Posterior vena cava (tissue), 2 donors: ENCODE results near the gene LRIG1. TPM values are rescaled to one million over a fixed set of nuclear protein-coding genes. Genes with fewer than 3 reads are reported as not detected.

Source experiments
- DNase-seq: peaks from one replicate; pipeline ENCODE4 v3.0.0-alpha.2; 2020; ENCODE audit warnings: low spot score
- intact Hi-C, 2 donors: fragments of 100-400 bp; cut with DNase I; formaldehyde crosslinking; loops; one replicate each; pipeline versions ENCODE4 v1.14.1 to v1.14.2; 2022 to 2023
- total RNA-seq, 2 donors: library from RNA; stranded (reverse); fragmentation: NEBNext Ultra II Directional; extraction: Animal tissue kit (Norgen Biotek cat#: 25700); gene quantifications; one replicate each; pipeline ENCODE4 v1.2.1, GENCODE V29; 2021
- donor health status: DM: yes; HTN: yes; CAD: no.
- donor health status: DM: yes; HTN: yes; CAD: no.

Gene LRIG1
- total RNA-seq, 2 donors from 2014 or later: 55.7 to 83.8 TPM

DNA sequence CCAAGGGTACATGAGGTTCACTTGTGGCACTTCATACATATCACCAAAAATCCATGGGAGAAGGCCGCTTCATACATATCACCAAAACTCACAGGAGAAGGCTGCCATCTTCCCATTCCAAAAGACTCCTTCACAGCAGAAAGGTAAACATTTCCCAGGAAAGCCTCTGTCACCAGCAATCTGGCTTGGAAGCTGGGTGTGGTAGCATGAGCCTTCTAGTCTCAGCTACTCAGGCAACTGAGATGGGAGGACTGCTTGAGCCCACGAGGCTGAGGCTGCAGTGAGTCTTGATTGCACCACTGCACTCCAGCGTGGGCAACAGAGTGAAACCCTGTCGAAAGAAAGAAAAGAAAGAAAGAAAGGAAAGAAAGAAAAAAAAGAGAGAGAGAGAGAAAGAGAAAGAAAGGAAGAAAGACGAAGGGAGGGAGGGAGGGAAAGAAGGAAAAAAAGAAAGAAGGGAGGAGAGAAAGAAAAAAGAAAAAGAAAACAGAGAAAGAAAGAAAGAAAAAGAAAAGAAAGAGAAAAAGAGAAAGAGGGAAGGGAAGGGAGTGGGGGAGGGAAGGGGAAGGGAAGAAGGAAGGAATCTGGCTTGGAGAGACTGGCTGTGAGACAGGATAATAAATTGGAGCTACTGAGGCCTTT, 7.2 kb downstream of the LRIG1 start:
- DNase-seq: no peak
- intact Hi-C loops: loop anchor here in 1 of 2 donors (5.0 kb wide), 1 partner anchor 124 kb away; no protein-coding TSS in a partner anchor

DNA sequence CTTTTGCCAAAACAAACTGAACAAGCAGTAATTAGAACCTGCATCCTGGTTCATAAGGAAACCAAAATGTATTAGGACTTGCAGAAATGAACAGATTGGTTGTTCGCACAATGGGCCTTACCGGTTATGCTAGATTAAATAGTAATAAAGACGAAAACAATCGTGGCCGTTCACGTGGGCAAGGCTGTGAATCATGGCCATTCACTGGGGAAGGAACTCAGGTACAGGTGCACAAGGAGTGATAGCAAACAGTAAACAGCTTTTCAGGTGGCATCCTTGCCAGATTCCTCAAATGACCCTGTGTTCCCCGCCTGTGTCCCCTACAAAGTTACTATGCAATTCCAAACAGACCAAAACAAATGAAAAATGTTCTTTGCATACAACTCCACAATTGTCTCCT, 8.2 kb downstream of the LRIG1 start:
- intact Hi-C loops: loop anchor here in 1 of 2 donors (5.0 kb wide), 1 partner anchor 125 kb away; no protein-coding TSS in a partner anchor
- no peak for DNase-seq

GRCh38 chr3:66492071-66492470, 8.8 kb downstream of the LRIG1 start:
- no peak for DNase-seq
- intact Hi-C loops: loop anchor here in 1 of 2 donors (5.0 kb wide), 1 partner anchor 125 kb away; no protein-coding TSS in a partner anchor

DNA sequence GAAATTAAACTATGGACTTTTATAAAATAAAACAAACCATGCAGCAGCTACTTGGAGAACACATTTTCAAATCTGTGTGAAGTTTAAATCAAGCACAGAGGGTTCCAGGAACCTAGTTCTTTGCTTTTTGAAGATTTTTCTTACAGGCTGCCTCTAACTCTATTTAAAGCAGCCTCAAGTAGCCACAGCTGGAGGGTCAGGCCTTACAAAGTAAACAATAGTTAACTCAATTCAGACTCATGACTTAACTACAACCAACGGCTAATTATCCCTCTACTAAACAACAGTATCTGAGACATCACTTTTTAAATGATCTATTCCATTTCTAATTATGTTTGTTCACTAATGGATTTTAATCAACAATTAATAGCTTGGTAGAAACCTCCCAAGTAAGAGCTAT, 9.8 kb downstream of the LRIG1 start:
- no peak for DNase-seq
- intact Hi-C loops: loop anchor here in 1 of 2 donors (5.0 kb wide), 1 partner anchor 126 kb away; no protein-coding TSS in a partner anchor

GRCh38 chr3:66490214-66490613, 10.6 kb downstream of the LRIG1 start:
- DNase-seq: no peak
- intact Hi-C loops: loop anchor here in 1 of 2 donors (5.0 kb wide), 1 partner anchor 127 kb away; no protein-coding TSS in a partner anchor

GRCh38 chr3:66489581-66489980, 11.2 kb downstream of the LRIG1 start:
- DNase-seq: no peak
- intact Hi-C loops: no loop called here

- no peak for DNase-seq
- intact Hi-C loops: no loop called here
Observed at GRCh38 chr3:66489115-66489514, 11.7 kb downstream of the LRIG1 start.

- intact Hi-C loops: no loop called here
Observed at GRCh38 chr3:66488492-66488891, 12.3 kb downstream of the LRIG1 start.

DNA sequence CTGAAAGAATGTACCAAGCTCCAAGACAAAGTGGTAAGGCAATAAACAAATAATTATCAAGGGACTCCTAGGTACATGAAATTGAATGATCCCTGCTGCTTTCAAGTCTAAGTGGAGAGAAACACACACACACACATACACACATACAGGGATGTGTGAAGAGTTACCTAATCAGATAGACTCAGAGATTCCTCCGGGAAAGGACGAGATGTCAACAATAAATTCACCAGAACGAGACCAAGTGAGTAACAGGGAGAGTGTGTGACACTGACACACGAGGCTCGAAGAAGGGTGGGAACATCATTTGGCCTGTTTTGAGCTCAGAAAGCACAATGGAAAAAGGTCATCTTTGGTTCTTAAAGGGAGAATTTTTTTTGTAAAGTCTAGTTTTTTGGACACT, 13.4 kb downstream of the LRIG1 start:
- intact Hi-C loops: no loop called here
- no peak for DNase-seq

More at GRCh38 chr3:66488492-66488891, 12.3 kb downstream of the LRIG1 start:
- no peak for DNase-seq

DNA sequence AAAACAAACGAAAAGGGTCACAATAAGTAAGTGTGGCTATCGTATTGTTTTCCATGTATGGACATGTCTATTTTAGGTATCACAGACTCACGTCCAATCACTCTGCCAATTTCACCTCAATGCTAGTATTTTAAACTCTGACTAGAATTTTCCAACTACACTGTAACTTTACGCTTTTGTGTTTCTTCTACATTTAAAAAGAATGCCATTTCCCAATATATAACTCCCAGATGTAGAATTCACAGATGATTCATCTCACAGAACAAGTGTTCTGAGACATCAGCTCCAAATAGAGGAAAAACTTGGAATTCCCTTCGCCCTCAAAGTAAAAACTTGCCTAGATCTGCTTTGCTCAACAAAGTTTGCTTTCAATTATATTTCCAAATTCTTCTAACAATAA, 14.2 kb downstream of the LRIG1 start:
- no peak for DNase-seq
- intact Hi-C loops: no loop called here

DNA sequence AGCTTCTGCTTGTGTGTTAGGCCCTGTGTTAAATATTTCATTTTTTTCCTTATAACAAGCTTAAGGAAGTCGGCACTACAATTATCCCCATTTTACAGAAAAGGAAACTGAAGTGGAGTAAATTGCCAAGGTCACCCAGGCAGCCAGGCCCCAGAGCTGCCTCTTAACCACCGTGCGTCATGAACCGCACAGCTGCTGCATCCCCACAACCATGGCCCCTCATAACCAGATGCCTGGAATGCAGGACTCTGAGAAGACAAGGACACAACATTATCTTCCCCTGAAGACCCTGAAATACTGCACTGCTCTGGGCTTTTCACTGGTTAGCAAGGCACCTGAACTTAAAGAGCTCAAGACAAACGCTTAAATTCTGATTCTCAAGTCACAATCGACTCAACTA, 14.6 kb downstream of the LRIG1 start:
- no peak for DNase-seq
- intact Hi-C loops: no loop called here

DNA sequence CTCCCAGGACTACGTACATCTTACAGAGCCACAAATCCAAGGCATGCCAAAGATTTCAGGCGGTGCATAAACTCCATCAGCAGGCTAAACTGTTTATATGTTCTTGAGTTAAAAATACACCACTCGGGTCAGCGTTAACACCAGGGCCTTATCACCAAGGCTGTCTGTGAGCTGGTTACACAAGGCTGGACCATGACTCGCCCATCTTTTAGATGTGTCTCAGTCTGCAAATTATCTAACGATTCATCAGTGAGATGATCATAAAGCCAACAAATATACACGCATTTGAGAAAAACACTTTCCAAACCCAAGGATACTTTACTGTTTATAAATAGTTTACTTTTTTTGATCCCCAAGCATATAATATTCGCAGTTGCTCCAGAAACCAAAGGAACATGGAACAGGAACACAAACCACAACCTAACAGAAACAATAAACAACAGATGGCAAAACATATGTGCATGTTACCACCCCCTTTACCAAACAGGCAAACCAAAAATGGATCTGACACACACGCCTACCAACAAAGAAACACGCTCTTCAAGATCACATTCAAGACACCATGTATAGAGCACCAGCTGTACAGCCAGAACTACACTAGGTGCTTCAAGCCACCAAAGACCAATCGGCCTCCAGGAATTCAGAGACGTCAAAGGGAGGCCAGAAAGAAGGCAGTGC, 15.4 kb downstream of the LRIG1 start:
- intact Hi-C loops: no loop called here
- DNase-seq: no peak

DNA sequence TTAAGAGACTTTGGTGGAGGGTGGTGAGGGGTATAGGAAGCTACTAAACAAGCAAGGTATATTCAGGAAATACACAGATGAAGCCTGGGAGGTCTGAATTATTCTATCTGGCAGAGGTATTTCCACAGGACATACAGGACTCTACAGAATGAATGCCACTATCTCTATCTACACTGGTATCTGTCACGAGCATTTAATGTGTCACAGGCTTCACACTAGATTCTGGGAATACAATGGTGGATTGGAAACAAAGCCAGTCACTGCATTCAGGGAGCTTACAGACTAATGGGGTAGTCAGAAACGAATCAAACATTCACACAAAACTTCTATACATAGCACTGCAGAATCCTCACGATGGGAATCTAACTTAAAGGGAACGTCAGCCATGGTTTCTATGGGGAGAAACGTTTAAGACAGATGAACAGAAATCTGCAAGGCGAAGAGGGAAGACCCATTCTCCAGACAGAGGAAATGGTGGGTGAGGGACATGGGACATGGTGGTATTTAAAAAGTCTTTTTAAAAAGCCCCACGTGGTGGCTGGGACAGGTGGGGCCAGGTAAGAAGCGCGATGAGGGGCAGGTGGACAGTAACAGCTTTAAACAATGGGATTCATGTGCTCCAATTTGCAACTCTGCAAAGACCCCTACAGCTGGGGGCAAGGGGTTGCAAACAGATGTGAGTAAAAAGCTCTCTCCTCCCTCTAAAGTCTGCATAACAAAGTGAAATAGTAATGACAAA, 16.5 kb downstream of the LRIG1 start:
- no peak for DNase-seq
- intact Hi-C loops: no loop called here

GRCh38 chr3:66483409-66483906, 17.4 kb downstream of the LRIG1 start:
- intact Hi-C loops: no loop called here
- DNase-seq: peak; percentile 83

GRCh38 chr3:66483006-66483405, 17.8 kb downstream of the LRIG1 start:
- intact Hi-C loops: no loop called here
- DNase-seq: peak; percentile 93

GRCh38 chr3:66482018-66482404, 18.8 kb downstream of the LRIG1 start:
- intact Hi-C loops: no loop called here
- DNase-seq: no peak

DNA sequence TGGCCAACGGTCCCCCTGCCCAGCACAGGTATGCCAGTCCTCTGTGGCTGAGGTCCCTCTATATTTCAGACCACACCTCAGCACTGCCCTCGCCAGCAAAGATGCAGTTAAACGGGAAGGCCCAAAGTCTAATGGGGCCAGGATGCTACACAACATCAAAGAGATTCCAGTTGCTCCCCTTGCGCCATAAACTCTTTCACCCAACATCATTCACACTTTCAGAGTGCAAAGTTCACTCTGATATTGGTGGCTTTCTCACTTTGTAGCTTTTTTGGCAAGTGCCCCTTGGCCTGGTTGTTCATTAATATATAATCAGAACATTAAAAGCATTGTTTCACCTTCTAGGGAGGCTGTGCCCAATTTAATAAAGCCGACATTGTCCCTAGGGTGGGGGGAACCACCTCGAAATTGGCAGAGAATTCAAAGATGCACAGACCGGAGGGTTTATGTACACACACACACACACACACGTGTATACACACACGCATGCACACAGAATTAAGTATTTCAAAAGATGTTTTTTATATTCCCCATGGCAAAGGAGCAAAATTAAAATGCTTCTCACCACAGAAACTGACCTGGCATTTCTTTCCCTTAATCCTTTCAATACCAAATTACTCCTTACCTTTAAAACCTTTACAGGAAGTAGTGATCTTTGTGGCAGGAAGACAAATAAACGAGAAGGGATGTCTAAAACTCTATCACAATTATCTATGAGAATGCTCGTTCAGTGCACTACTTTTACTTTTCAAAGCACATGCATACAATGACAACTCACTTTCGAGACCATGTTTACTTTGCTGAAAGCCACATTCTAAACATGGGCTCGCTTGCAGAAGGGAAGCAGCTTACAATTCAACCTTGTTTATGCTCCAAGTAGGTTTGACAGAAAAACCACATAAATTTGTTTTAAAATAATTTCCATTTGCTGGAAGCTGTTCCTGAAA, 19.5 kb downstream of the LRIG1 start:
- intact Hi-C loops: no loop called here
- DNase-seq: no peak

DNA sequence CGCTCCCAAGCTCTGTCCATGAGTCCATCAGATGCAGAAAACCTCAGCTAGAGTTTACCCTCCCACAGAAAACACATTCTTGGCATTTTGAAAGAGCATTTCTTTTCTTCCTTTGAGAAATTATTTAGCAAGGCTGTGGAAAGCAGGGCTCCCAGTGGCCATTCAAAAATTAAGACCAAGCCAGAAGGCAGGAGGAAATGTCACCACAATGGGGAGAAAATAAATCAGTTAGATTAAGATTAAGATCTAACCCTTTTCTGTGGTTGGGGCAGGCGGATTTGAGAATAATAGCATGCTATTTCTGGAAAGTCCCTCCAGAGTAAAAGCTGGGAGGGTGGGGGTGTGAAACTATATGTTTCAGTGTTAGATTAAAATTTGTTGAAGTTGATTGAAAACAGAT, 20.2 kb downstream of the LRIG1 start:
- no peak for DNase-seq
- intact Hi-C loops: no loop called here

DNA sequence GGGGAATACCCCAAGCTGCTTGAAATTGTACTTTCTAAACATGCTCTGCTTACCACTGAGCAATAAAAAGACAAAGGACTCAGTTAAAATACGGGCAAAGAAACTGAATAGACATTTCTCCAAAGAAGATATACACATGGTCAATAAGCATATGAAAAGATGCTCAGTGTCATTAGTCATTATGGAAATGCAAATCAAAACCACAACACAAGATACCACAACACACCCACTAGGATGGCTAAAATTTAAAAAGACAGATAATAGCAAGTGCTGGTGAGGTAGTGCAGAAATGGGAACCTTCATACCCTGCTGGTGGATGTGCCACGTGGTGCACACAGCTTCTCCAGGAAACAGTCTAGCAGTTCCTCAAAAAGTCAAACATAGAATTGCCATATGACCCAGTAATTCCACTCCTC, 21.3 kb downstream of the LRIG1 start:
- DNase-seq: no peak
- intact Hi-C loops: no loop called here
